ENCODE results near the gene PHC2. TPM values are rescaled to one million over a fixed set of nuclear protein-coding genes. Genes with fewer than 3 reads are reported as not detected.

Gene PHC2
- polyA plus RNA-seq, 1 donor (not counting 4 experiments of a cell fraction or from before 2014, with no cell fraction given), result 51.7 TPM

DNA sequence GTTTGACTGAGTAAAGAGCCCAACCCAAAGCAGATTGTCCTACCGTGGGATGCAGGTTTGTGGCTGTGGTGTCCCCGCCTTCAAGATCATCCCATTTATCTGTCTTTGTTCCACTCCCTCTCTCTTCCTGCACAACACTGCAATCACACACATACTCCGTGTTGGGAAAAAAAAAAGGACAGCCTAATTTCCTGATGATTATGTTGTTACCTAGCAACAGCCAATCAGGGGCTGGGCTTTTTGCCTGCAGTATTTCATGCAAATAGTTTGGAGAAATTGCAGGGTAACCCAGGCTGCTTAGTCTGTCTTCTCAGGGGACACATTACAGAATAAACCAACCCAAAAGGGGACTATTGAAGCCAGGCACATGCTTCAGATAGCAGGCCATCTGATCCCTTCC lies 38.3 kb downstream of the PHC2 start:
- Histone ChIP-seq H3K9ac (ENCODE audit: control insufficient read depth, extremely low read depth, insufficient read depth, low read length) (no peak overlapping the region), H3K4me1 (ENCODE audit: control insufficient read depth, extremely low read depth, insufficient read depth, low read length) (no peaks in the 10 kb centered on the region), H3K9me3 (ENCODE audit: control insufficient read depth, low read depth, low read length) (no peaks in the 10 kb centered on the region), H3K36me3 (ENCODE audit: control insufficient read depth in 2 of 2, extremely low read depth in 1 of 2, insufficient read depth in 2 of 2, low read length in 2 of 2) (peaks cover 3 to 8% of the 10 kb centered on the region in 2 experiments), H3K27me3 (ENCODE audit: control insufficient read depth, extremely low read depth, insufficient read depth, low read length) (no peaks in the 10 kb centered on the region), H3K9me1 (ENCODE audit: control insufficient read depth, extremely low read depth, insufficient read depth, low read length) (no peaks in the 10 kb centered on the region), H3K4me3 (ENCODE audit: control insufficient read depth in 2 of 3, extremely low read depth in 1 of 3, insufficient read depth in 2 of 3, low read depth in 1 of 3, low read length in 3 of 3) (no peak overlapping the region), H3K27ac (ENCODE audit: control insufficient read depth, insufficient read depth, low read length) (no peak overlapping the region), H4K20me1 (ENCODE audit: control insufficient read depth, extremely low read depth, insufficient read depth, low read length) (no peaks in the 10 kb centered on the region), H2AFZ (ENCODE audit: control insufficient read depth, low read length) (no peak overlapping the region), H3K4me2 (ENCODE audit: control insufficient read depth, extremely low read depth, insufficient read depth, low read depth, low read length) (no peak overlapping the region), H3K79me2 (ENCODE audit: control insufficient read depth, insufficient read depth, low read length) (peaks cover 18% of the 10 kb centered on the region)
- FAIRE-seq (no peak), DNase-seq (ENCODE audit: low read depth, low spot score) (no peak)
- TF ChIP-seq CTCF (optimal IDR thresholded peaks at IDR 0.05 in 1 of 3, IDR thresholded peaks at IDR 0.05 in 1 of 3, conservative IDR thresholded peaks at IDR 0.05 in 1 of 3; ENCODE audit: extremely low read depth in 1 of 3, insufficient read depth in 2 of 3, low read length in 3 of 3) (no peak), EZH2 (IDR thresholded peaks at IDR 0.05; ENCODE audit: low read length) (no peak)
- dilution Hi-C loops (cut with MboI; ENCODE audit: extremely low pct_ligation_motif_present, low sequenced_read_pairs), result no loop called here

- dilution Hi-C loops (cut with MboI; ENCODE audit: extremely low pct_ligation_motif_present, low sequenced_read_pairs), result no loop called here
- Histone ChIP-seq H3K27me3 (ENCODE audit: control insufficient read depth, extremely low read depth, insufficient read depth, low read length) (no peaks in the 10 kb centered on the region), H3K4me1 (ENCODE audit: control insufficient read depth, extremely low read depth, insufficient read depth, low read length) (no peaks in the 10 kb centered on the region), H3K4me2 (ENCODE audit: control insufficient read depth, extremely low read depth, insufficient read depth, low read depth, low read length) (no peak overlapping the region), H3K9me1 (ENCODE audit: control insufficient read depth, extremely low read depth, insufficient read depth, low read length) (no peaks in the 10 kb centered on the region), H2AFZ (ENCODE audit: control insufficient read depth, low read length) (no peak overlapping the region), H3K36me3 (ENCODE audit: control insufficient read depth in 2 of 2, extremely low read depth in 1 of 2, insufficient read depth in 2 of 2, low read length in 2 of 2) (peaks cover 1 to 5% of the 10 kb centered on the region in 2 experiments), H3K9ac (ENCODE audit: control insufficient read depth, extremely low read depth, insufficient read depth, low read length) (no peak overlapping the region), H3K79me2 (ENCODE audit: control insufficient read depth, insufficient read depth, low read length) (peaks cover 18% of the 10 kb centered on the region), H3K9me3 (ENCODE audit: control insufficient read depth, low read depth, low read length) (no peaks in the 10 kb centered on the region), H3K4me3 (ENCODE audit: control insufficient read depth in 2 of 3, extremely low read depth in 1 of 3, insufficient read depth in 2 of 3, low read depth in 1 of 3, low read length in 3 of 3) (no peak overlapping the region), H4K20me1 (ENCODE audit: control insufficient read depth, extremely low read depth, insufficient read depth, low read length) (no peaks in the 10 kb centered on the region), H3K27ac (ENCODE audit: control insufficient read depth, insufficient read depth, low read length) (no peak overlapping the region)
- DNase-seq (ENCODE audit: low read depth, low spot score) (no peak), FAIRE-seq (peak; percentile 20)
- TF ChIP-seq CTCF (optimal IDR thresholded peaks at IDR 0.05 in 1 of 3, IDR thresholded peaks at IDR 0.05 in 1 of 3, conservative IDR thresholded peaks at IDR 0.05 in 1 of 3; ENCODE audit: extremely low read depth in 1 of 3, insufficient read depth in 2 of 3, low read length in 3 of 3) (no peak), EZH2 (IDR thresholded peaks at IDR 0.05; ENCODE audit: low read length) (no peak)
Observed at GRCh38 chr1:33392206-33392605, 38.7 kb downstream of the PHC2 start.
